Astrocyte (in vitro differentiated cells and primary cell): Measurements from ENCODE around the gene OR4B1. TPM values are rescaled to one million over a fixed set of nuclear protein-coding genes. Genes with fewer than 3 reads are reported as not detected.
"Not testable (repeated sequence)": the region's sequence is repeated elsewhere in the genome, so short reads cannot be mapped to it uniquely, and the experiment has no call there.

Source experiments
- DNase-seq: peaks from one replicate; pipeline ENCODE4 v3.0.0-alpha.2; 2010; ENCODE audit warnings: low read depth
- FAIRE-seq: peaks from 2 replicates; lab custom pipeline; 2011; peaks lifted over from hg19 to GRCh38; lab: Jason Lieb, UNC
- H2AFZ ChIP-seq: 2 replicates; pipeline ENCODE4 v1.6.0; 2012; ENCODE audit warnings: low read depth, low read length, inconsistent platforms
- H3K27ac ChIP-seq: 2 replicates; pipeline ENCODE4 v1.5.1; 2011; ENCODE audit warnings: low read depth, low read length, inconsistent platforms
- H3K27me3 ChIP-seq: 2 replicates; pipeline ENCODE4 v1.6.0; 2011; ENCODE audit warnings: low read length, inconsistent platforms; ENCODE audit not compliant: insufficient read depth
- H3K36me3 ChIP-seq: 2 replicates; pipeline ENCODE4 v1.5.1; 2011; ENCODE audit warnings: low read length, inconsistent platforms; ENCODE audit not compliant: insufficient read depth
- H3K4me1 ChIP-seq: 2 replicates; pipeline ENCODE4 v1.5.1; 2011; ENCODE audit warnings: low read length, inconsistent platforms; ENCODE audit not compliant: insufficient read depth
- H3K4me2 ChIP-seq: 2 replicates; pipeline ENCODE4 v1.6.0; 2012; ENCODE audit warnings: low read length, inconsistent platforms
- H3K4me3 ChIP-seq: 2 replicates; pipeline ENCODE4 v1.5.1; 2011; ENCODE audit warnings: low read depth, mild to moderate bottlenecking, low read length, inconsistent platforms; ENCODE audit not compliant: insufficient read depth
- H3K79me2 ChIP-seq: 2 replicates; pipeline ENCODE4 v1.6.0; 2012; ENCODE audit warnings: mild to moderate bottlenecking, low read length, inconsistent platforms; ENCODE audit not compliant: insufficient read depth
- H3K9ac ChIP-seq: 2 replicates; pipeline ENCODE4 v1.6.0; 2012; ENCODE audit warnings: mild to moderate bottlenecking, low read length, inconsistent platforms
- H3K9me3 ChIP-seq: 2 replicates; pipeline ENCODE4 v1.5.1; 2012; ENCODE audit warnings: low read depth, mild to moderate bottlenecking, low read length, inconsistent platforms; ENCODE audit not compliant: insufficient read depth
- H4K20me1 ChIP-seq: 2 replicates; pipeline ENCODE4 v1.6.0; 2012; ENCODE audit warnings: low read length, inconsistent platforms; ENCODE audit not compliant: insufficient read depth
- H3K27ac Mint-ChIP-seq: one replicate; pipeline ENCODE4 v1.8.0; 2021; ENCODE audit warnings: mild to moderate bottlenecking, mixed read lengths; ENCODE audit not compliant: unreplicated experiment
- H3K27me3 Mint-ChIP-seq: one replicate; pipeline ENCODE4 v1.8.0; 2021; ENCODE audit warnings: low read depth, mixed read lengths; ENCODE audit not compliant: unreplicated experiment
- H3K36me3 Mint-ChIP-seq: one replicate; pipeline ENCODE4 v1.8.0; 2021; ENCODE audit warnings: low read depth, mixed read lengths; ENCODE audit not compliant: unreplicated experiment
- H3K4me1 Mint-ChIP-seq: one replicate; pipeline ENCODE4 v1.8.0; 2021; ENCODE audit warnings: low read depth, mixed read lengths; ENCODE audit not compliant: unreplicated experiment
- H3K4me3 Mint-ChIP-seq: one replicate; pipeline ENCODE4 v1.8.0; 2021; ENCODE audit warnings: mild to moderate bottlenecking, moderate library complexity, mixed read lengths; ENCODE audit not compliant: unreplicated experiment
- H3K9me3 Mint-ChIP-seq: one replicate; pipeline ENCODE4 v1.8.0; 2021; ENCODE audit warnings: mild to moderate bottlenecking, mixed read lengths; ENCODE audit not compliant: unreplicated experiment
- EZH2 ChIP-seq: IDR thresholded peaks from 2 replicates; pipeline ENCODE4 v1.6.1; 2012; ENCODE audit warnings: mild to moderate bottlenecking, low read length, inconsistent platforms; ENCODE audit not compliant: insufficient read depth
- total RNA-seq: library from RNA; stranded (reverse); gene quantifications from 2 replicates; pipeline ENCODE4 v1.2.1, GENCODE V29; 2021
- TF ChIP-seq, protein P1 (sequence below): IDR thresholded peaks from 2 replicates; pipeline ENCODE4 v1.5.1; 2011; ENCODE audit warnings: low read depth, mild to moderate bottlenecking, inconsistent platforms, low read length, moderate library complexity; ENCODE audit not compliant: insufficient read depth

OR4B1 gene
- total RNA-seq, 1 donor from 2014 or later, result not detected

GRCh38 chr11:48207881-48208280 is 8.7 kb upstream of the OR4B1 start:
- Mint-ChIP-seq H3K4me3 (no peak overlapping the region), H3K27me3 (no peaks in the 10 kb centered on the region), H3K9me3 (no peaks in the 10 kb centered on the region), H3K27ac (no peak overlapping the region), H3K4me1 (no peaks in the 10 kb centered on the region), H3K36me3 (no peaks in the 10 kb centered on the region)
- TF ChIP-seq EZH2, result no peak
- TF ChIP-seq, protein P1, sequence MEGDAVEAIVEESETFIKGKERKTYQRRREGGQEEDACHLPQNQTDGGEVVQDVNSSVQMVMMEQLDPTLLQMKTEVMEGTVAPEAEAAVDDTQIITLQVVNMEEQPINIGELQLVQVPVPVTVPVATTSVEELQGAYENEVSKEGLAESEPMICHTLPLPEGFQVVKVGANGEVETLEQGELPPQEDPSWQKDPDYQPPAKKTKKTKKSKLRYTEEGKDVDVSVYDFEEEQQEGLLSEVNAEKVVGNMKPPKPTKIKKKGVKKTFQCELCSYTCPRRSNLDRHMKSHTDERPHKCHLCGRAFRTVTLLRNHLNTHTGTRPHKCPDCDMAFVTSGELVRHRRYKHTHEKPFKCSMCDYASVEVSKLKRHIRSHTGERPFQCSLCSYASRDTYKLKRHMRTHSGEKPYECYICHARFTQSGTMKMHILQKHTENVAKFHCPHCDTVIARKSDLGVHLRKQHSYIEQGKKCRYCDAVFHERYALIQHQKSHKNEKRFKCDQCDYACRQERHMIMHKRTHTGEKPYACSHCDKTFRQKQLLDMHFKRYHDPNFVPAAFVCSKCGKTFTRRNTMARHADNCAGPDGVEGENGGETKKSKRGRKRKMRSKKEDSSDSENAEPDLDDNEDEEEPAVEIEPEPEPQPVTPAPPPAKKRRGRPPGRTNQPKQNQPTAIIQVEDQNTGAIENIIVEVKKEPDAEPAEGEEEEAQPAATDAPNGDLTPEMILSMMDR, result no peak
- DNase-seq (no peak), FAIRE-seq (no peak)
- Histone ChIP-seq H4K20me1 (no peaks in the 10 kb centered on the region), H2AFZ (no peak overlapping the region), H3K4me3 (no peak overlapping the region), H3K9me3 (no peaks in the 10 kb centered on the region), H3K4me2 (no peak overlapping the region), H3K27ac (no peak overlapping the region), H3K27me3 (no peaks in the 10 kb centered on the region), H3K36me3 (no peaks in the 10 kb centered on the region), H3K4me1 (no peaks in the 10 kb centered on the region), H3K9ac (no peak overlapping the region), H3K79me2 (no peaks in the 10 kb centered on the region)

- DNase-seq (no peak), FAIRE-seq (no peak)
- Histone ChIP-seq H2AFZ (no peak overlapping the region), H3K36me3 (no peaks in the 10 kb centered on the region), H3K9me3 (no peaks in the 10 kb centered on the region), H4K20me1 (no peaks in the 10 kb centered on the region), H3K9ac (no peak overlapping the region), H3K4me2 (no peak overlapping the region), H3K4me1 (no peaks in the 10 kb centered on the region), H3K27me3 (no peaks in the 10 kb centered on the region), H3K27ac (no peak overlapping the region), H3K79me2 (no peaks in the 10 kb centered on the region), H3K4me3 (no peak overlapping the region)
- Mint-ChIP-seq H3K4me1 (no peaks in the 10 kb centered on the region), H3K9me3 (peaks cover 2% of the 10 kb centered on the region), H3K4me3 (no peak overlapping the region), H3K27ac (no peak overlapping the region), H3K36me3 (peaks cover under 1% of the 10 kb centered on the region), H3K27me3 (no peaks in the 10 kb centered on the region)
- TF ChIP-seq, protein P1, result no peak
- no peak for TF ChIP-seq EZH2
Measured at GRCh38 chr11:48210052-48210451, 6.6 kb upstream of the OR4B1 start.

DNA sequence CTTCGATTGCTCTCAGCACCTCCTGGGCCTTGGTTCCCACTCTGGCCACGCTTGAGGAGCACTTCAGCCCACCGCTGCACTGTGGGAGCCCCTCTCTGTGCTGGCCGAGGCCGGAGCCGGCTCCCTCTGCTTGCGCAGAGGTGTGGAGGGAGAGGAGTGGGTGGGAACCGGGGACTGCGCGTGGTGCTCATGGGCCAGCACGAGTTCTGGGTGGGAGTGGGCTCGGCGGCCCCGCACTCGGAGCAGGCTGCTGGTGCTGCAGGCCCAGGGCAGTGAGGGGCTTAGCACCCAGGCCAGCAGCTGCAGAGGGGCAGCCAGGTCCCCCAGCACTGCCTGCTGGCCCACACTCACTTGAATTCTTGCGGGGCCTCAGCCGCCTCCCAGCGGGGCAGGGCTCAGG is 12.2 kb downstream of the OR4B1 start:
- H3K27me3 ChIP-seq, result no peaks in the 10 kb centered on the region
- H3K9me3 Mint-ChIP-seq, result peaks cover 15% of the 10 kb centered on the region
- H3K79me2 ChIP-seq, result no peaks in the 10 kb centered on the region
- no peaks in the 10 kb centered on the region for H4K20me1 ChIP-seq
- DNase-seq (no peak), FAIRE-seq (no peak)
- H3K4me2 ChIP-seq, result no peak overlapping the region
- H3K9me3 ChIP-seq, result peaks cover 4% of the 10 kb centered on the region
- H3K36me3 ChIP-seq, result no peaks in the 10 kb centered on the region
- no peak overlapping the region for H3K4me3 ChIP-seq
- H3K27ac Mint-ChIP-seq, result no peak overlapping the region
- H2AFZ ChIP-seq, result no peak overlapping the region
- TF ChIP-seq, protein P1, result no peak
- TF ChIP-seq EZH2, result no peak
- H3K27me3 Mint-ChIP-seq, result no peaks in the 10 kb centered on the region
- no peak overlapping the region for H3K4me3 Mint-ChIP-seq
- H3K27ac ChIP-seq, result no peak overlapping the region
- H3K36me3 Mint-ChIP-seq, result no peaks in the 10 kb centered on the region
- no peaks in the 10 kb centered on the region for H3K4me1 ChIP-seq
- H3K9ac ChIP-seq, result no peak overlapping the region
- no peaks in the 10 kb centered on the region for H3K4me1 Mint-ChIP-seq

DNA sequence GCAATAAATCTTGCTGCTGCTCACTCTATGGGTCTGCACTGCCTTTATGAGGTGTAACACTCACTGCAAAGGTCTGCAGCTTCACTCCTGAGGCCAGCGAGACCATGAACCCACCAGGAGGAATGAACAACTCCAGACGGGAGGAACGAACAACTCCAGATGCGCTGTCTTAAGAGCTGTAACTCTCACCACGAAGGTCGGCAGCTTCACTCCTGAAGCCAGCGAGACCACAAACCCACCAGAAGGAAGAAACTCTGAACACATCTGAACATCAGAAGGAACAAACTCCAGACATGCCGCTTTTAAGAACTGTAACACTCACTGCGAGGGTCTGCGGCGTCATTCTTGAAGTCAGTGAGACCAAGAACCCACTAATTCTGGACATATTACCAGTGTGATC is 13.4 kb downstream of the OR4B1 start:
- not testable (repeated sequence) for H3K27me3 Mint-ChIP-seq, H3K4me1 ChIP-seq, H3K27me3 ChIP-seq, H3K36me3 Mint-ChIP-seq, H4K20me1 ChIP-seq, H3K4me1 Mint-ChIP-seq, H3K4me3 Mint-ChIP-seq, FAIRE-seq, H2AFZ ChIP-seq, H3K36me3 ChIP-seq, H3K4me3 ChIP-seq, H3K27ac Mint-ChIP-seq, H3K79me2 ChIP-seq, H3K9me3 ChIP-seq, DNase-seq, H3K27ac ChIP-seq, H3K4me2 ChIP-seq, H3K9ac ChIP-seq
- peaks cover 17% of the 10 kb centered on the region for H3K9me3 Mint-ChIP-seq
